ENCODE results near the gene FEN1.

- no peak for TF ChIP-seq CTCF (IDR thresholded peaks at IDR 0.05)
- TF ChIP-seq EP300 (IDR thresholded peaks at IDR 0.05) = no peak
These were observed 49.1 kb upstream of the FEN1 start for GRCh38 chr11:61743486-61744095.
